Measurements from ENCODE around the gene EXOSC2. TPM values are rescaled to one million over a fixed set of nuclear protein-coding genes. Genes with fewer than 3 reads are reported as not detected.

The EXOSC2 gene, protein sequence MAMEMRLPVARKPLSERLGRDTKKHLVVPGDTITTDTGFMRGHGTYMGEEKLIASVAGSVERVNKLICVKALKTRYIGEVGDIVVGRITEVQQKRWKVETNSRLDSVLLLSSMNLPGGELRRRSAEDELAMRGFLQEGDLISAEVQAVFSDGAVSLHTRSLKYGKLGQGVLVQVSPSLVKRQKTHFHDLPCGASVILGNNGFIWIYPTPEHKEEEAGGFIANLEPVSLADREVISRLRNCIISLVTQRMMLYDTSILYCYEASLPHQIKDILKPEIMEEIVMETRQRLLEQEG
- 51.5 and 63.6 TPM in 2 replicates for total RNA-seq (2014; rRNA removed; shearing (Covaris generic))

GRCh38 chr9:130693426-130694191, at the start of gene EXOSC2:
Gene EXOSC2 (plus strand): TSS chr9:130693780. CDS start chr9:130693792, 12 bp downstream.
- peak; percentile 97 for DNase-seq (ENCODE audit: low spot score)

GRCh38 chr9:130651221-130651620, 42.4 kb upstream of the EXOSC2 start:
- DNase-seq (ENCODE audit: low spot score) = no peak

DNA sequence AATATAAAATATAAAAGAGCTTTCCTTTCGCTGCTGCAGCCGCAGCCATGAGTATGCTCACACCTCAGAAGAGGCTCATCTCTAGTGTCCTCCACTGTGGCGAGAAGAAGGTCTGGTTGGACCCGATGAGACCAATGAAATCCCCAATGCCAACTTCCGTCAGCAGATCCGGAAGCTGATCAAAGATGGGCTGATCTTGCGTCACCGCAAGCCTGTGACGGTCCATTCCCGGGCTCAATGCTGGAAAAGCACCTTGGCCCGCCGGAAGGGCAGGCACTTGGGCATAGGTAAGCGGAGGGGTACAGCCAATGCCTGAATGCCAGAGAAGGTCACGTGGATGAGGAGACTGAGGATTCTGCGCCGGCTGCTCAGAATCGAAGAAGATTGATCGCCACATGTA, 41.8 kb upstream of the EXOSC2 start:
- no peak for DNase-seq (ENCODE audit: low spot score)

DNA sequence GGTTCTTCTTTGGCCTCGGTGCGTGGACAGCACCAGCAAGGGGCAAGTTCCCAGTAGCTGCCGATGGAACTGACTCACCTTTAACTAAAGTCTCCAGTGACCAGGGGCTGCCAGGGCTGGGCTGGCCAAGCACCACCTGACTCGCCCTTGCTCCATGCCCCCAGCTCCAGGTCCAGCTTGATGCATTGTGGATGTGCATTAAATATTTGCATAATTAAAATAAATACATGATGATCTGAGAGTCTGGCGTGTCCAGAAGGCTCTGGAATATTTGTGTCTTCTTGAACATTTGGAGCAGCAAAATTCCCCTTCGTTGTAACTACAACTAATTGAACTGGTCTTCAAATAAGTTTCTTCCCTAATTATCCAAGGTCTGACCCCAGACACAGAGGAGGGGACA, 38.7 kb upstream of the EXOSC2 start:
- DNase-seq (ENCODE audit: low spot score) = no peak

DNA sequence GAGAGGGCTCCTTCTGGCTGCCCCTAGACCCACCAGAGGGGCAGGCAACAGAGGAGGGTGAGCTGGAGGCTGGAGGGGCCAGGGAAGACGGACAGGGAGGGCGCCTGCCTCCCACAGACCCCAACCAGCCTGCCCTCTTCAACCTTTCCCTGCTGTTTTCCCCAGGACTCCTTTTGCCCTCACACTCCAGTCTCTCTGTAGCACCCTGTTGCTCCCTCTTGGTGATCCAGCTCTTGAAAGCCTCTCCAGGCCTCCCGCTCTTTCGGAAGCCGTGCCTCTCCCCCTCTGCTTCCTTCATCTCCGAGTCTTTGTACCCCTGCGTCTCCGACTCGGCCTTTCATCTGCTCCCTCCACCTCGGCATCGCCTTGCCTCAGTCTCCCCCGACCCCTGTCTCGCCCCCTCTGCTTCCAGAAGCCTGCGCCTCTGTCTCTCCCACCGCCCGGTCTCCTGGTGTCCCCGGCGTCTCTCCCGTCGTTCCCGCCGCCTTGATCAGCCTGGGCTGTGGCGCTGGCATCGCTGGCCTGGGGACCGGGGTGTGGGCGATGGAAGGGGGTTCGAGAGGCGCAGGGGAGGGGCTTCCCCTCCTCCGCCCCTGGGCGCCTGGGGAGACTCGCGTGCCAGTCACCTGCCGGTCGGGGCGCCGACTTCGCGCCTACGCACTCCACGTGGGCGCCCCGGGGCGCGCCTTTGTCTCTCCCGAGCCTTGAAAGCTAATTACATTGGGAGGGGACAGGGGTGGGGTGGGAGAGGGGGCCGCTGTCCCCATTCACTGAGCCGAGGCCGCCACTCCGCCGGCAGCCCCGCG, 34.5 kb upstream of the EXOSC2 start:
- DNase-seq (ENCODE audit: low spot score) = no peak

DNA sequence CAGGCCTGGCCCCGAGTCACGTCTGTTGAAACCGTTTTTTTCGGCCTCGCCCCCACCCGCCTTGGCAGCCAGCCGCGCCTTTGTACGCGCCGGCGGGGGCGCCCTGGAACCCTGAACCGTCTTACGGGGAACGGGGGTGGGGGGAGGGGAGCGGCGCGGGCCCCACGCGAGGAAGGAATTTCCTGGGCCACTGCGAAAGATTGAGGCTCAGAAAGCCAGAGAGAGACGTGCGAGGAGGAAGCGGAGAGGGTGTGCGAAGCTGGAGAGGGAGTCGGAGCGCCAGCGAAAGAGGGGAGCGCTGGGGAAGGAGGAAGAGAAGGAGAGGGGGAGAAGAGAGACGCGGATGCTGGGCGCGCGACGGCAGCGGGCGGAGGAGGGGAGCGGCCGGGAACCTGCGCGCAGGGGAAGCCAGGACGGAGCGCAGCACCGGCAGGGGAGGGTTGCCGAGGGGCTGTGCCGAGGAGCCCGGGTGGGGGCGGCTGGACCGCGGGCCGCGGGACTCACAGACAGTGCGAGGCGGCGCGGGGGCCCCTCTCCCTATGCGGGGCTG, 33.8 kb upstream of the EXOSC2 start:
- DNase-seq (ENCODE audit: low spot score) = no peak

GRCh38 chr9:130660326-130660682, 33.3 kb upstream of the EXOSC2 start:
- DNase-seq (ENCODE audit: low spot score) = no peak

DNA sequence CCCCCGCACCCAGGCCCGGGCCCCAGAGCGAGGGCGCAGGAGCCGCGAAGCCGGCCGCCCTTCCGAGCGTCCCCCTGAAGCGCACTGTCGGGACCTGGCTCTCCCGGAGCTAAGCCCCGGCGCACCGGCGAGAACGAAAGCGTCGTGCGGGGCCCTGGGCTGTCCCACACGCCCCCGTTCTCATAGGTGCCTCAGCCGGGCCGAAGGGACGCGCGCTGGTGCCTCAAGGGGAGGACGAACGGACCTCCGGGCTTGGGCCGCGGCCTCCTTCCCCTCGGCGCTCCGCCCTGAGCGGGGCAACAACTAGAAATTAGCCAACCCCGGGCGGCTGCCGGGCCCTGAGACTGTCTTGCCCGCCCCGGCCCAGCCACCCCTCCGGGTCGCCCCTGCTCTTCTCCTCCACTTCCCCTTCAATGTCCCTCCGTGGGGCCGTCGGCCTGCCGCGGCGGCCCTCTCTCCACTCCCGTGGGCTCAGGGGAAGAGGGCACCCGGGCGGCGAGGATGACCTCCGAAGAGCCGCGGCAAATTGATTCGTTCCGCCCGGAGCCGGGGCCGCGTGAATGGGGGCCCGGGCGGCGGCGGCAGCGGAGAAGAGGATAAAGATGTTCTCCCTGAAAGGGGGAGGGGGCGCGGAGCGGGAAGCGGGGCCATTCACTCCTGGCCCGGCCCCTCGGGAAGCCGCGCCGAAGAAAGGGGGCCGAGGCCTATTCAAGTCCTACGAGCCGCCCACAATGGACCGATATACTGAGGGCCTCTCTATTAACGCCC, 32.7 kb upstream of the EXOSC2 start:
- DNase-seq (ENCODE audit: low spot score) = no peak

DNA sequence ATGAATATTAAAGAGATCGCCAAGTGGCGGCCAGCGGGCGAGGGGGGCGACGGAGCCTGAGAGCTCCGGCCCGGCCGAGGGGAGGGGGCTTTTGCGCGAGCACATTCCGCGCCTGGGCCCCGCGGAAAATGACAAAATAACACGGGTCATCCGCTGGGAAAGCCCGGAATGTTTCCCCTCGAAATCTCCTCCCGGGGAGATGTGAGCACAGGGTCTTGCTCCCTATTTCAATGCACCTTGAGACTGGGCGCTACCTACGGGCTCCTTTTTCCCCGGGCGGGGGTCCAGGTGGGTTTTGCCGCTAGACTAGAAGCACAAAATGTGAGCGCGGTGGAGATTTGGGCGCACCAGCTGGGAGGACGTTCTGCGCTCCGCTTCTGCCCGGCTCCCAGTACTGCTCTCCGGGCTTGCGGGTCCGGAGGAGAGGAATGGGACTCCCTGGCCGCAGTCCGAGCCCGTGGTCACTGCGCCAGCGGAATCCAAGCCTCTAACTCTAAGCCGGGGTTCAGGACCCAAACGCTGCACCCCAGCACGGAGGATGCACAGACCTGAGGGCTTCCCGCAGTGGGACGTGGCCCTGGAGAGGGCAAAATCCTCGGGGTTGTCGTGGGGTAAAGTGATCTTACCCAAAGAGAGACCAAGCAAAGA, 32.0 kb upstream of the EXOSC2 start:
- DNase-seq (ENCODE audit: low spot score) = no peak

DNA sequence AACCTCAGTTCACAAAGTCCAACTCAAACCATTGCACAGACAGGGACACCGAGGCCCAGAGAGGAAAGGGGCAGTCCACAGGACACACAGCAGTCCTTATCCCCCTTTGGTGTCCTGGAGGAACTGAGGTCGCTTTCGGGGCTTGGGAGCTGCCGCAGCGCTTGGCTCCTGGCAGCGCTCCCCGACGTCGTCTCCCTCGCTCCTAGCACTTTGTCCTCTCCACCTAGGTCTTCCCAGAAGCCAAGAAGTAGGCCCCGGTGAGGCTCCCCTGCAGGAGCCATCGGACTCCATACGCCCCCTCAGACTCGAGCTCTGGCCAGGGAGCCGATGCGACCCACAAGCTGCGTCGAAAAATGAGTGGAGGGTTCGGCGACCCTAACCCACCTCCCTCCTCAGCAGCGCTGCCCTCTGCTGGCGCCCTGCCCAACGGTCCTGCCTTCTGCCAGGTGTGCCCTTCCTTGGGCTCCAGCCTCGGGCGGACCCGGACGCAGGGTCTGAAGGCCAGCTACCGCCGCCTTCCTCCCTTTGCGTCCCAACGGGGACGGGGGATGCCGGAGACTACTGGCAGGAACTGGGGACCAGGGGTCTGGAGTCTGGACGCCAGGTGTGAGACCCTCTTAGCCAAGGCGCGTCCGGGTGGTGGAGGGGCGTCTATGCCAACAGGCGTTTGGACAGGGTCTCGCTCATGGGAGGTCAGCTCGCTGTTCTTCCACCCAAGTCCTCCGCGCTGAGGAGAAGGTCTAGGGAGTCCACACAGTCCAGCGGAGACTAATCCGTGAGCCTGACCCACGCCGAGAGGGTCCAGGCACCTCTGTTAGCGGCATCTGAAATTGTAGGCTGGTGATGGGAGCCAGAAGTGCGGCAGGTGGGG, 31.2 kb upstream of the EXOSC2 start:
- peak; percentile 4 for DNase-seq (ENCODE audit: low spot score)

GRCh38 chr9:130662970-130663257, 30.7 kb upstream of the EXOSC2 start:
- no peak for DNase-seq (ENCODE audit: low spot score)

GRCh38 chr9:130663258-130663976, 30.2 kb upstream of the EXOSC2 start:
- no peak for DNase-seq (ENCODE audit: low spot score)

- no peak for DNase-seq (ENCODE audit: low spot score)
These were observed 29.7 kb upstream of the EXOSC2 start for GRCh38 chr9:130663977-130664250.

DNA sequence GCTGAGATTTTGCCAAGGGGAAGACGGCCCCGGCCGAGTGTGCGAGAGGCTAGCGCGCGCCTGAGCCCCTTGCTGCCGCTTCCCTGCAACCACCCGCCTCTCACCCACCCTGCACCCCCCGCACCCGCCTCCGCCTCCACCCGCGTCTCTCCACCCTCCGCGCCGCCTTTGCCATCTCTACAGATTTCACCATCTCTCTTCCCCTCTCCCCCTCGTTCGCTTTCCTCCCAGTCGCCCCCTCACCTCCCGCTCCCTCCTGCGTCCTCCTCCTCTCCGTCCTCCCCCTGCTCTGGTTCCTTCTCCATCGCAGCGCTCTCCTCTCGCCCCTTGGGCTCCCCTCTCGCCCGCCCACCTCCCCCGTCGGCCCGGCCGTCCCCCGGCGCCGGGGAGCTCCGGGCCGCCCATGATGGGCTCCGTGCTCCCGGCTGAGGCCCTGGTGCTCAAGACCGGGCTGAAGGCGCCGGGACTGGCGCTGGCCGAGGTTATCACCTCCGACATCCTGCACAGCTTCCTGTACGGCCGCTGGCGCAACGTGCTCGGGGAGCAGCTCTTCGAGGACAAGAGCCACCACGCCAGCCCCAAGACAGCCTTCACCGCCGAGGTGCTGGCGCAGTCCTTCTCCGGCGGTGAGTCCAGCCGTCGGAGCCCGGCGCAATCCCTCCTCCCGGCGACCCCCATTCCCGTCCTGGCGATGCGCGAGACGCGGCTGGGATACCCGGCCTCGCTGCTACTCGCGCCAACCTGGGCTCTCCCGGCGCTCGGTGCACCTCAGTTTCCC, 29.1 kb upstream of the EXOSC2 start, which contains the start of gene PRDM12:
Gene PRDM12, plus strand, starts transcription at position 344 of the 778 bp plus-strand sequence. Its CDS starts 60 bp downstream, at position 404.
- no peak for DNase-seq (ENCODE audit: low spot score)

DNA sequence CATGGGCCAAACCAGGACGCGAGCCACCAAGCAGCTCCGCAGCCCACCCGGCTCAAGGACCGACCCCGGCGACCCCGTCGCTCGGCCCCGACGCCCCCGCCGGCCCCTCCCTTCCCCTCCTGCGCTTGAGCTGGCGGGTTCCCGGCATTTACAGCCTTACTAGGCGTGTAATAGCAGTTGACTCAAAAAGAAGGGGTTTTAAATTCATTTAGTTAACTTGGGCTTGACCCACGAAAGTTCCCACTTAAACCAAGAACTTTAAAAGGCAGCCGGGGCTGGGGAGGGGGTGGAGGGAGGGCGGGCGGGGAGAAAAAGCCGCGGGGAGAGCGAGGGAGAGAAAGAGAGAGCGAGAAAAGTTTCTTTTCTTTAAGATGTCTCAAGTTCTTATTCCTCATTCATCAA, 28.6 kb upstream of the EXOSC2 start:
- no peak for DNase-seq (ENCODE audit: low spot score)

- DNase-seq (ENCODE audit: low spot score) = no peak
These were observed 27.9 kb upstream of the EXOSC2 start for GRCh38 chr9:130665431-130666392.

GRCh38 chr9:130666393-130667119, 27.0 kb upstream of the EXOSC2 start:
- DNase-seq (ENCODE audit: low spot score) = no peak

Data from H4 (cell line).